DND-41 (cell line): ENCODE measurements around the gene DOCK8.

Experiments used
- ATAC-seq: fragments of 200-7000 bp; cut with Tn5 transposase; 3 replicates; pipeline ENCODE4 v1.9.1; 2021; ENCODE audit warnings: low read depth; ENCODE audit not compliant: insufficient read depth
- DNase-seq: peaks from one replicate; pipeline ENCODE4 v3.0.0-alpha.2; 2020
- H2AFZ ChIP-seq: 2 replicates; pipeline ENCODE4 v1.6.0; 2012; ENCODE audit warnings: low read depth, low read length
- H3K27ac ChIP-seq: 2 replicates; pipeline ENCODE4 v1.5.1; 2012; ENCODE audit warnings: low read length, inconsistent platforms
- H3K27me3 ChIP-seq: fragments of 200-600 bp; sonication (generic); 2 replicates; pipeline ENCODE4 v1.6.0; 2012; ENCODE audit warnings: low read length, mild to moderate bottlenecking, inconsistent platforms; ENCODE audit not compliant: insufficient read depth, poor library complexity
- H3K36me3 ChIP-seq: 2 replicates; pipeline ENCODE4 v1.5.1; 2012; ENCODE audit warnings: low read length, inconsistent platforms; ENCODE audit not compliant: insufficient read depth
- H3K4me1 ChIP-seq: 2 replicates; pipeline ENCODE4 v1.5.1; 2012; ENCODE audit warnings: mild to moderate bottlenecking, low read length; ENCODE audit not compliant: insufficient read depth
- H3K4me2 ChIP-seq: 2 replicates; pipeline ENCODE4 v1.6.0; 2012; ENCODE audit warnings: mild to moderate bottlenecking, moderate library complexity, low read length, inconsistent platforms; ENCODE audit not compliant: insufficient read depth
- H3K4me3 ChIP-seq, 2 experiments: fragments of 200-600 bp in 1 of 2; shearing (Covaris generic) in 1 of 2; 2 replicates each; pipeline ENCODE4 v1.5.1; 2012 to 2016; ENCODE audit warnings: inconsistent platforms in 2 of 2, low read length in 2 of 2, mild to moderate bottlenecking in 2 of 2, low read depth in 1 of 2, moderate library complexity in 1 of 2
- H3K79me2 ChIP-seq: 2 replicates; pipeline ENCODE4 v1.6.0; 2012; ENCODE audit warnings: low read length, inconsistent platforms; ENCODE audit not compliant: insufficient read depth
- H3K9ac ChIP-seq: 2 replicates; pipeline ENCODE4 v1.6.0; 2012; ENCODE audit warnings: low read depth, mild to moderate bottlenecking, inconsistent platforms, low read length, moderate library complexity
- H3K9me3 ChIP-seq: 2 replicates; pipeline ENCODE4 v1.5.1; 2012; ENCODE audit warnings: low read length, moderate library complexity, mild to moderate bottlenecking, inconsistent platforms; ENCODE audit not compliant: insufficient read depth, severe bottlenecking
- H4K20me1 ChIP-seq: 2 replicates; pipeline ENCODE4 v1.6.0; 2012; ENCODE audit warnings: low read length; ENCODE audit not compliant: insufficient read depth
- CTCF ChIP-seq: IDR thresholded peaks from 2 replicates; pipeline ENCODE4 v1.5.1; 2012; ENCODE audit warnings: borderline replicate concordance, low read length, moderate library complexity, mild to moderate bottlenecking; ENCODE audit not compliant: poor library complexity, severe bottlenecking; ENCODE audit errors: extremely low read depth
- EZH2 ChIP-seq: IDR thresholded peaks from 3 replicates; pipeline ENCODE4 v1.6.1; 2012; ENCODE audit warnings: borderline replicate concordance, low read depth, mild to moderate bottlenecking, moderate library complexity, low read length, inconsistent platforms; ENCODE audit not compliant: severe bottlenecking

DOCK8 gene

GRCh38 chr9:335373-335772, 120.7 kb downstream of the DOCK8 start:
- Histone ChIP-seq H3K9ac (no peak overlapping the region), H3K4me1 (no peaks in the 10 kb centered on the region), H4K20me1 (no peaks in the 10 kb centered on the region), H3K4me3 (no peak overlapping the region), H3K9me3 (no peaks in the 10 kb centered on the region), H3K36me3 (peaks cover 84% of the 10 kb centered on the region), H3K79me2 (no peaks in the 10 kb centered on the region), H3K27me3 (no peaks in the 10 kb centered on the region), H3K4me2 (no peak overlapping the region), H3K27ac (no peak overlapping the region), H2AFZ (no peak overlapping the region)
- DNase-seq: no peak
- ATAC-seq: no peak
- no peak for TF ChIP-seq CTCF
- no peak for TF ChIP-seq EZH2

GRCh38 chr9:336039-336438, 121.4 kb downstream of the DOCK8 start:
- H3K79me2 ChIP-seq: no peaks in the 10 kb centered on the region
- no peak overlapping the region for H2AFZ ChIP-seq
- no peak overlapping the region for H3K4me3 ChIP-seq
- H3K9me3 ChIP-seq: no peaks in the 10 kb centered on the region
- DNase-seq: no peak
- no peak overlapping the region for H3K4me2 ChIP-seq
- no peak for ATAC-seq
- no peak overlapping the region for H3K9ac ChIP-seq
- no peaks in the 10 kb centered on the region for H3K4me1 ChIP-seq
- H3K36me3 ChIP-seq: peaks cover 84% of the 10 kb centered on the region
- no peaks in the 10 kb centered on the region for H3K27me3 ChIP-seq
- no peak for TF ChIP-seq EZH2
- TF ChIP-seq CTCF: no peak
- no peak overlapping the region for H3K27ac ChIP-seq
- no peaks in the 10 kb centered on the region for H4K20me1 ChIP-seq

- no peaks in the 10 kb centered on the region for H3K27me3 ChIP-seq
- H2AFZ ChIP-seq: no peak overlapping the region
- H3K79me2 ChIP-seq: no peaks in the 10 kb centered on the region
- ATAC-seq: no peak
- no peaks in the 10 kb centered on the region for H3K4me1 ChIP-seq
- no peak overlapping the region for H3K4me3 ChIP-seq
- no peak overlapping the region for H3K4me2 ChIP-seq
- TF ChIP-seq CTCF: no peak
- no peak for TF ChIP-seq EZH2
- peaks cover 79% of the 10 kb centered on the region for H3K36me3 ChIP-seq
- no peak overlapping the region for H3K27ac ChIP-seq
- no peaks in the 10 kb centered on the region for H4K20me1 ChIP-seq
- H3K9me3 ChIP-seq: no peaks in the 10 kb centered on the region
- DNase-seq: no peak
- H3K9ac ChIP-seq: no peak overlapping the region
Observed at GRCh38 chr9:338602-339001, 123.9 kb downstream of the DOCK8 start.

GRCh38 chr9:341634-342421, 127.2 kb downstream of the DOCK8 start:
- DNase-seq (no peak), ATAC-seq (no peak)
- Histone ChIP-seq H2AFZ (no peak overlapping the region), H3K27me3 (no peaks in the 10 kb centered on the region), H3K4me1 (no peaks in the 10 kb centered on the region), H3K9me3 (no peaks in the 10 kb centered on the region), H3K36me3 (peaks cover 79% of the 10 kb centered on the region), H3K27ac (no peak overlapping the region), H3K4me3 (no peak overlapping the region), H3K9ac (no peak overlapping the region), H3K79me2 (no peaks in the 10 kb centered on the region), H4K20me1 (no peaks in the 10 kb centered on the region), H3K4me2 (no peak overlapping the region)
- TF ChIP-seq CTCF: no peak
- TF ChIP-seq EZH2: no peak
